ENCODE results near the gene RAB8A.
"Not testable (repeated sequence)": the region's sequence is repeated elsewhere in the genome, so short reads cannot be mapped to it uniquely, and the experiment has no call there.

The RAB8A gene

GRCh38 chr19:16095071-16095571 lies 16.6 kb upstream of the RAB8A start:
- Histone ChIP-seq H3K27me3 (ENCODE audit: control insufficient read depth in 1 of 2, insufficient read depth in 2 of 2, low read length in 2 of 2) (no peaks in the 10 kb centered on the region), H3K4me1 (ENCODE audit: control insufficient read depth, insufficient read depth, low read length) (peaks cover 8% of the 10 kb centered on the region), H3K4me3 (ENCODE audit: low read length in 2 of 2) (no peak overlapping the region), H3K27ac (ENCODE audit: low read length) (peak overlapping the region; percentile 31), H3K9me3 (ENCODE audit: control insufficient read depth in 2 of 2, low read length in 2 of 2) (no peaks in the 10 kb centered on the region), H3K9ac (ENCODE audit: low read length in 2 of 2) (no peak overlapping the region), H3K36me3 (ENCODE audit: control insufficient read depth in 2 of 2, insufficient read depth in 2 of 2, low read length in 2 of 2) (peaks cover 69 to 88% of the 10 kb centered on the region in 2 donors)

- H3K9ac ChIP-seq (ENCODE audit: low read length in 2 of 2), result no peak overlapping the region
- no peak overlapping the region for H3K4me3 ChIP-seq (ENCODE audit: low read length in 2 of 2)
- H3K9me3 ChIP-seq (ENCODE audit: control insufficient read depth in 2 of 2, low read length in 2 of 2), result no peaks in the 10 kb centered on the region
- peaks cover 68 to 86% of the 10 kb centered on the region in 2 donors for H3K36me3 ChIP-seq (ENCODE audit: control insufficient read depth in 2 of 2, insufficient read depth in 2 of 2, low read length in 2 of 2)
- H3K27ac ChIP-seq (ENCODE audit: low read length), result peak overlapping the region; percentile 64
- H3K27me3 ChIP-seq (ENCODE audit: control insufficient read depth in 1 of 2, insufficient read depth in 2 of 2, low read length in 2 of 2), result no peaks in the 10 kb centered on the region
- H3K4me1 ChIP-seq (ENCODE audit: control insufficient read depth, insufficient read depth, low read length), result peaks cover 8% of the 10 kb centered on the region
Measured at GRCh38 chr19:16096280-16096855, 15.3 kb upstream of the RAB8A start.

- Histone ChIP-seq H3K4me3 (ENCODE audit: low read length in 2 of 2) (no peak overlapping the region), H3K4me1 (ENCODE audit: control insufficient read depth, insufficient read depth, low read length) (peaks cover 8% of the 10 kb centered on the region), H3K36me3 (ENCODE audit: control insufficient read depth in 2 of 2, insufficient read depth in 2 of 2, low read length in 2 of 2) (peaks cover 60 to 87% of the 10 kb centered on the region in 2 donors), H3K27me3 (ENCODE audit: control insufficient read depth in 1 of 2, insufficient read depth in 2 of 2, low read length in 2 of 2) (no peaks in the 10 kb centered on the region), H3K9ac (ENCODE audit: low read length in 2 of 2) (no peak overlapping the region), H3K9me3 (ENCODE audit: control insufficient read depth in 2 of 2, low read length in 2 of 2) (no peaks in the 10 kb centered on the region), H3K27ac (ENCODE audit: low read length) (peak overlapping the region; percentile 46)
Measured at GRCh38 chr19:16098416-16098768, 13.3 kb upstream of the RAB8A start.

GRCh38 chr19:16098821-16099220 lies 12.9 kb upstream of the RAB8A start:
- Histone ChIP-seq H3K9ac (ENCODE audit: low read length in 2 of 2) (no peak overlapping the region), H3K27ac (ENCODE audit: low read length) (no peak overlapping the region), H3K4me1 (ENCODE audit: control insufficient read depth, insufficient read depth, low read length) (peaks cover 8% of the 10 kb centered on the region), H3K4me3 (ENCODE audit: low read length in 2 of 2) (no peak overlapping the region), H3K9me3 (ENCODE audit: control insufficient read depth in 2 of 2, low read length in 2 of 2) (no peaks in the 10 kb centered on the region), H3K27me3 (ENCODE audit: control insufficient read depth in 1 of 2, insufficient read depth in 2 of 2, low read length in 2 of 2) (no peaks in the 10 kb centered on the region), H3K36me3 (ENCODE audit: control insufficient read depth in 2 of 2, insufficient read depth in 2 of 2, low read length in 2 of 2) (peaks cover 59 to 86% of the 10 kb centered on the region in 2 donors)

- not testable (repeated sequence) for H3K4me3 ChIP-seq (ENCODE audit: low read length in 2 of 2); H3K9ac ChIP-seq (ENCODE audit: low read length in 2 of 2); H3K4me1 ChIP-seq (ENCODE audit: control insufficient read depth, insufficient read depth, low read length); H3K27ac ChIP-seq (ENCODE audit: low read length); H3K27me3 ChIP-seq (ENCODE audit: control insufficient read depth in 1 of 2, insufficient read depth in 2 of 2, low read length in 2 of 2); H3K9me3 ChIP-seq (ENCODE audit: control insufficient read depth in 2 of 2, low read length in 2 of 2)
- H3K36me3 ChIP-seq (ENCODE audit: control insufficient read depth in 2 of 2, insufficient read depth in 2 of 2, low read length in 2 of 2), result peaks cover 58 to 84% of the 10 kb centered on the region in 2 donors
Measured at GRCh38 chr19:16099314-16099965, 12.2 kb upstream of the RAB8A start.

GRCh38 chr19:16100524-16100923 lies 11.2 kb upstream of the RAB8A start:
- peaks cover 8% of the 10 kb centered on the region for H3K4me1 ChIP-seq (ENCODE audit: control insufficient read depth, insufficient read depth, low read length)
- H3K27me3 ChIP-seq (ENCODE audit: control insufficient read depth in 1 of 2, insufficient read depth in 2 of 2, low read length in 2 of 2), result no peaks in the 10 kb centered on the region
- no peaks in the 10 kb centered on the region for H3K9me3 ChIP-seq (ENCODE audit: control insufficient read depth in 2 of 2, low read length in 2 of 2)
- no peak overlapping the region for H3K9ac ChIP-seq (ENCODE audit: low read length in 2 of 2)
- H3K27ac ChIP-seq (ENCODE audit: low read length), result no peak overlapping the region
- H3K4me3 ChIP-seq (ENCODE audit: low read length in 2 of 2), result no peak overlapping the region
- H3K36me3 ChIP-seq (ENCODE audit: control insufficient read depth in 2 of 2, insufficient read depth in 2 of 2, low read length in 2 of 2), result peaks cover 47 to 73% of the 10 kb centered on the region in 2 donors

GRCh38 chr19:16104722-16105121 lies 7.0 kb upstream of the RAB8A start:
- H3K36me3 ChIP-seq (ENCODE audit: control insufficient read depth in 2 of 2, insufficient read depth in 2 of 2, low read length in 2 of 2), result peaks cover 17 to 34% of the 10 kb centered on the region in 2 donors
- H3K4me1 ChIP-seq (ENCODE audit: control insufficient read depth, insufficient read depth, low read length), result no peaks in the 10 kb centered on the region
- H3K9me3 ChIP-seq (ENCODE audit: control insufficient read depth in 2 of 2, low read length in 2 of 2), result no peaks in the 10 kb centered on the region
- H3K4me3 ChIP-seq (ENCODE audit: low read length in 2 of 2), result no peak overlapping the region
- no peak overlapping the region for H3K27ac ChIP-seq (ENCODE audit: low read length)
- no peak overlapping the region for H3K9ac ChIP-seq (ENCODE audit: low read length in 2 of 2)
- no peaks in the 10 kb centered on the region for H3K27me3 ChIP-seq (ENCODE audit: control insufficient read depth in 1 of 2, insufficient read depth in 2 of 2, low read length in 2 of 2)

GRCh38 chr19:16106121-16106520 lies 5.6 kb upstream of the RAB8A start:
- Histone ChIP-seq H3K27me3 (ENCODE audit: control insufficient read depth in 1 of 2, insufficient read depth in 2 of 2, low read length in 2 of 2) (no peaks in the 10 kb centered on the region), H3K4me3 (ENCODE audit: low read length in 2 of 2) (no peak overlapping the region), H3K9ac (ENCODE audit: low read length in 2 of 2) (no peak overlapping the region), H3K36me3 (ENCODE audit: control insufficient read depth in 2 of 2, insufficient read depth in 2 of 2, low read length in 2 of 2) (peaks cover 11 to 25% of the 10 kb centered on the region in 2 donors), H3K27ac (ENCODE audit: low read length) (no peak overlapping the region), H3K9me3 (ENCODE audit: control insufficient read depth in 2 of 2, low read length in 2 of 2) (no peaks in the 10 kb centered on the region), H3K4me1 (ENCODE audit: control insufficient read depth, insufficient read depth, low read length) (peaks cover 6% of the 10 kb centered on the region)

GRCh38 chr19:16111909-16112752 lies 442 bp downstream of the RAB8A start:
- Histone ChIP-seq H3K36me3 (ENCODE audit: control insufficient read depth in 2 of 2, insufficient read depth in 2 of 2, low read length in 2 of 2) (peaks cover 0 to 6% of the 10 kb centered on the region in 2 donors), H3K9me3 (ENCODE audit: control insufficient read depth in 2 of 2, low read length in 2 of 2) (no peaks in the 10 kb centered on the region), H3K27me3 (ENCODE audit: control insufficient read depth in 1 of 2, insufficient read depth in 2 of 2, low read length in 2 of 2) (no peaks in the 10 kb centered on the region), H3K4me3 (ENCODE audit: low read length in 2 of 2) (peak overlapping the region; percentile 62 to 97), H3K27ac (ENCODE audit: low read length) (peak overlapping the region; percentile 89), H3K4me1 (ENCODE audit: control insufficient read depth, insufficient read depth, low read length) (peaks cover 25% of the 10 kb centered on the region), H3K9ac (ENCODE audit: low read length in 2 of 2) (peak overlapping the region; percentile 85 to 98)

GRCh38 chr19:16112778-16113177 lies 1.1 kb downstream of the RAB8A start:
- Histone ChIP-seq H3K4me3 (ENCODE audit: low read length in 2 of 2) (peak overlapping the region; percentile 62 to 97), H3K27me3 (ENCODE audit: control insufficient read depth in 1 of 2, insufficient read depth in 2 of 2, low read length in 2 of 2) (no peaks in the 10 kb centered on the region), H3K36me3 (ENCODE audit: control insufficient read depth in 2 of 2, insufficient read depth in 2 of 2, low read length in 2 of 2) (peaks cover 0 to 6% of the 10 kb centered on the region in 2 donors), H3K27ac (ENCODE audit: low read length) (peak overlapping the region; percentile 89), H3K4me1 (ENCODE audit: control insufficient read depth, insufficient read depth, low read length) (peaks cover 25% of the 10 kb centered on the region), H3K9me3 (ENCODE audit: control insufficient read depth in 2 of 2, low read length in 2 of 2) (no peaks in the 10 kb centered on the region), H3K9ac (ENCODE audit: low read length in 2 of 2) (peak overlapping the region in 1 of 2 donors; percentile 98)
